SK-N-SH (cell line): ENCODE data around the gene CCDC127. TPM values are rescaled to one million over a fixed set of nuclear protein-coding genes. Genes with fewer than 3 reads are reported as not detected.

Experiments used
- CTCF ChIA-PET: fragments of 300-600, 350-600 bp; formaldehyde crosslinking; extraction: SDS; loops from one replicate; lab custom pipeline; 2021; lab: Yijun Ruan, JAX
- POLR2A ChIA-PET: fragments of 350-600 bp; sonication (Branson Sonifier 250); formaldehyde crosslinking; extraction: SDS; loops from one replicate; lab custom pipeline; 2020; ENCODE audit warnings: antibody characterized with exemption, inconsistent platforms; lab: Yijun Ruan, JAX
- DNase-seq: peaks from one replicate; pipeline ENCODE4 v3.0.0; 2012
- H2AFZ ChIP-seq: fragments of 200-600 bp; sonication (generic); 2 replicates; pipeline ENCODE4 v1.8.1; 2016; ENCODE audit warnings: antibody characterized with exemption, mild to moderate bottlenecking, low read depth
- H3F3A ChIP-seq: fragments of 200-600 bp; sonication (generic); replicated peaks from 2 replicates; pipeline ENCODE3; 2016; ENCODE audit warnings: antibody characterized with exemption, mild to moderate bottlenecking; ENCODE audit not compliant: insufficient read depth
- H3K27ac ChIP-seq, 2 experiments: fragments of 200-500 bp in 1 of 2; fragments of 200-600 bp in 1 of 2; sonication (Bioruptor generic) in 1 of 2; sonication (generic), shearing (Covaris generic) in 1 of 2; 2 replicates each; pipeline versions ENCODE4 v1.5.1 to v1.6.1; 2014 to 2016; ENCODE audit warnings: low read depth in 2 of 2, inconsistent platforms in 1 of 2, low read length in 1 of 2, mild to moderate bottlenecking in 1 of 2, mixed read lengths in 1 of 2
- H3K27me3 ChIP-seq: fragments of 200-600 bp; sonication (generic), shearing (Covaris generic); 2 replicates; pipeline ENCODE4 v1.6.1; 2016; ENCODE audit warnings: mixed run types; ENCODE audit not compliant: insufficient read depth
- H3K36me3 ChIP-seq, 2 experiments: fragments of 200-500 bp in 1 of 2; fragments of 200-600 bp in 1 of 2; sonication (Bioruptor generic) in 1 of 2; sonication (generic) in 1 of 2; replicated peaks in 1 of 2; 2 replicates each; pipeline versions ENCODE3 to v1.5.1; 2014 to 2016; ENCODE audit warnings: low read length in 1 of 2, mild to moderate bottlenecking in 1 of 2; ENCODE audit not compliant: insufficient read depth in 2 of 2, control insufficient read depth in 1 of 2
- H3K4me1 ChIP-seq, 2 experiments: fragments of 200-500 bp in 1 of 2; fragments of 200-600 bp in 1 of 2; sonication (Bioruptor generic) in 1 of 2; sonication (generic), shearing (Covaris generic) in 1 of 2; 2 replicates each; pipeline versions ENCODE4 v1.5.1 to v1.6.1; 2014 to 2016; ENCODE audit warnings: low read depth in 1 of 2, low read length in 1 of 2, mixed run types in 1 of 2; ENCODE audit not compliant: insufficient read depth in 2 of 2, control insufficient read depth in 1 of 2
- H3K4me2 ChIP-seq: fragments of 200-600 bp; sonication (generic), shearing (Covaris generic); 2 replicates; pipeline ENCODE4 v1.6.1; 2017; ENCODE audit warnings: mixed run types
- H3K4me3 ChIP-seq, 2 experiments: fragments of 200-500 bp in 1 of 2; fragments of 200-600 bp in 1 of 2; sonication (Bioruptor generic) in 1 of 2; sonication (generic), shearing (Covaris generic) in 1 of 2; 2 replicates each; pipeline versions ENCODE4 v1.5.1 to v1.8.1; 2014 to 2016; ENCODE audit warnings: low read depth in 2 of 2, inconsistent platforms in 1 of 2, low read length in 1 of 2, mild to moderate bottlenecking in 1 of 2, mixed read lengths in 1 of 2, moderate library complexity in 1 of 2
- H3K79me2 ChIP-seq: fragments of 200-600 bp; sonication (generic); 2 replicates; pipeline ENCODE4 v1.8.1; 2017; ENCODE audit warnings: mild to moderate bottlenecking; ENCODE audit not compliant: insufficient read depth
- H3K9ac ChIP-seq: fragments of 200-600 bp; sonication (generic); 2 replicates; pipeline ENCODE4 v1.6.1; 2017; ENCODE audit warnings: mixed run types
- H3K9me2 ChIP-seq: fragments of 200-600 bp; sonication (generic); 2 replicates; pipeline ENCODE4 v1.6.1; 2017; ENCODE audit warnings: mixed run types
- H3K9me3 ChIP-seq: fragments of 200-600 bp; sonication (generic); 2 replicates; pipeline ENCODE4 v1.6.1; 2017; ENCODE audit warnings: mixed run types, mild to moderate bottlenecking, moderate library complexity
- H4K20me1 ChIP-seq: fragments of 200-600 bp; sonication (generic); 2 replicates; pipeline ENCODE4 v1.6.1; 2017; ENCODE audit warnings: mild to moderate bottlenecking, mixed run types; ENCODE audit not compliant: insufficient read depth
- CHD2 ChIP-seq: fragments of 150-350 bp; IDR thresholded peaks from 2 replicates; pipeline ENCODE4 v1.6.1; 2018; ENCODE audit warnings: low read length; ENCODE audit not compliant: partially characterized antibody
- ELF1 ChIP-seq: IDR thresholded peaks from 2 replicates; pipeline ENCODE4 v1.4.0; 2012
- FOXJ3 ChIP-seq: sonication (generic); formaldehyde crosslinking; IDR thresholded peaks from 2 replicates; pipeline ENCODE4 v1.5.1; 2020; ENCODE audit warnings: mild to moderate bottlenecking, missing genetic modification reagents
- FOXM1 ChIP-seq: IDR thresholded peaks from 2 replicates; pipeline ENCODE4 v1.4.0; 2012; ENCODE audit warnings: low read depth, mild to moderate bottlenecking
- IRF3 ChIP-seq: fragments of 150-350 bp; IDR thresholded peaks from 2 replicates; pipeline ENCODE4 v1.6.1; 2016; ENCODE audit warnings: mild to moderate bottlenecking, low read depth, low read length
- MAX ChIP-seq: IDR thresholded peaks from 2 replicates; pipeline ENCODE4 v1.4.0; 2012; ENCODE audit warnings: low read depth
- MEF2A ChIP-seq: IDR thresholded peaks from 2 replicates; pipeline ENCODE4 v1.4.0; 2012; ENCODE audit warnings: low read depth, borderline replicate concordance
- NRF1 ChIP-seq: IDR thresholded peaks from 2 replicates; pipeline ENCODE4 v1.6.1; 2012; ENCODE audit warnings: low read depth, mild to moderate bottlenecking, low read length
- RCOR1 ChIP-seq: fragments of 150-350 bp; IDR thresholded peaks from 2 replicates; pipeline ENCODE4 v1.6.1; 2017; ENCODE audit warnings: antibody characterized with exemption, low read length
- RFX5 ChIP-seq: IDR thresholded peaks from 2 replicates; pipeline ENCODE4 v1.6.1; 2012; ENCODE audit warnings: mild to moderate bottlenecking, improper control_type of control experiment, low read length
- SIN3A ChIP-seq: IDR thresholded peaks from 2 replicates; pipeline ENCODE4 v1.6.1; 2012; ENCODE audit warnings: low read depth, mild to moderate bottlenecking, low read length, moderate library complexity, borderline replicate concordance
- SMC3 ChIP-seq: IDR thresholded peaks from 2 replicates; pipeline ENCODE4 v1.6.1; 2012; ENCODE audit warnings: low read depth, low read length, improper control_type of control experiment
- TCF12 ChIP-seq: IDR thresholded peaks from 2 replicates; pipeline ENCODE4 v1.4.0; 2012
- USF2 ChIP-seq: fragments of 150-350 bp; IDR thresholded peaks from 2 replicates; pipeline ENCODE4 v1.6.1; 2017; ENCODE audit warnings: antibody characterized with exemption, low read length, low read depth, borderline replicate concordance
- YY1 ChIP-seq: IDR thresholded peaks from 2 replicates; pipeline ENCODE4 v1.4.0; 2012; ENCODE audit warnings: low read depth, mild to moderate bottlenecking
- ZBTB33 ChIP-seq: IDR thresholded peaks from 2 replicates; pipeline ENCODE4 v1.4.0; 2012; ENCODE audit warnings: low read depth, borderline replicate concordance
- WGBS: methylation state at CpG from one replicate; pipeline ENCODE4 v1.1.6; 2017; ENCODE audit warnings: low lambda C conversion rate; 5-methylcytosine and 5-hydroxymethylcytosine counted together
- polyA plus RNA-seq, 3 experiments: library from polyadenylated mRNA; depleted of rRNA; stranded (reverse); fragments of >200 nt; gene quantifications; 2 replicates each; pipeline ENCODE4 v1.2.3, GENCODE V29; 2012

The CCDC127 gene
- polyA plus RNA-seq, 1 of the 3 experiments (the other 2 are of a cell fraction), result 3.9 TPM

GRCh38 chr5:182126-182525 lies 35.8 kb downstream of the CCDC127 start:
- Histone ChIP-seq H3K9me3 (no peaks in the 10 kb centered on the region), H3K9ac (no peak overlapping the region), H3K27me3 (peaks cover 3% of the 10 kb centered on the region; the same call in 1 of the 2 replicates), H3K4me2 (no peak overlapping the region), H3K9me2 (no peaks in the 10 kb centered on the region), H2AFZ (no peak overlapping the region), H4K20me1 (no peaks in the 10 kb centered on the region), H3K79me2 (no peaks in the 10 kb centered on the region), H3K4me1 (peaks cover 0 to 7% of the 10 kb centered on the region in 2 experiments; a peak in 1 of 4 replicates), H3K4me3 (no peak overlapping the region), H3K27ac (no peak overlapping the region), H3K36me3 (no peaks in the 10 kb centered on the region), H3F3A (no peaks in the 10 kb centered on the region)
- CTCF ChIA-PET, result no interaction called here
- 83% methylated on average over 12 of the region's 12 CpGs for WGBS
- no peak for DNase-seq
- no peak for TF ChIP-seq FOXM1
- no peak for TF ChIP-seq IRF3
- no peak for TF ChIP-seq CHD2
- no peak for TF ChIP-seq SMC3
- TF ChIP-seq FOXJ3, result no peak
- no peak for TF ChIP-seq RFX5
- no peak for TF ChIP-seq USF2
- no peak for TF ChIP-seq MEF2A
- TF ChIP-seq ZBTB33, result no peak
- TF ChIP-seq TCF12, result no peak
- POLR2A ChIA-PET, result no interaction called here

- CTCF ChIA-PET, result no interaction called here
- POLR2A ChIA-PET, result no interaction called here
- H3K27me3 ChIP-seq, result peaks cover 3% of the 10 kb centered on the region; the same call in 1 of the 2 replicates
- no peak overlapping the region for H2AFZ ChIP-seq
- H3K36me3 ChIP-seq, result no peaks in the 10 kb centered on the region
- H3K4me3 ChIP-seq, result no peak overlapping the region
- no peak overlapping the region for H3K9ac ChIP-seq
- no peak for TF ChIP-seq YY1
- no peak for TF ChIP-seq SIN3A
- TF ChIP-seq ELF1, result no peak
- no peak for TF ChIP-seq NRF1
- no peak for TF ChIP-seq RCOR1
- TF ChIP-seq MAX, result no peak
- TF ChIP-seq IRF3, result no peak
- TF ChIP-seq, all 33 proteins: peak for 0
- no peaks in the 10 kb centered on the region for H3K9me2 ChIP-seq
- H3K27ac ChIP-seq, result no peak overlapping the region
- no peak overlapping the region for H3K4me2 ChIP-seq
- no peaks in the 10 kb centered on the region for H4K20me1 ChIP-seq
- DNase-seq, result no peak
- H3F3A ChIP-seq, result no peaks in the 10 kb centered on the region
- peaks cover 0 to 9% of the 10 kb centered on the region in 2 experiments; a peak in 1 of 4 replicates for H3K4me1 ChIP-seq
- H3K9me3 ChIP-seq, result no peaks in the 10 kb centered on the region
- 93% methylated on average over 9 of the region's 22 CpGs for WGBS
- no peaks in the 10 kb centered on the region for H3K79me2 ChIP-seq
Measured at GRCh38 chr5:181566-181965, 36.4 kb downstream of the CCDC127 start.
